NB4 (cell line): ENCODE data around the gene TPM4.

Experiments used
- POLR2A ChIP-seq: IDR thresholded peaks from 2 replicates; pipeline ENCODE4 v1.6.1; 2011; ENCODE audit warnings: mild to moderate bottlenecking; ENCODE audit not compliant: insufficient read length; ENCODE audit errors: extremely low read depth
- TF ChIP-seq, protein P1 (sequence below): IDR thresholded peaks from one replicate; pipeline ENCODE4 v1.5.1; 2012; ENCODE audit warnings: low read depth, low read length

DNA sequence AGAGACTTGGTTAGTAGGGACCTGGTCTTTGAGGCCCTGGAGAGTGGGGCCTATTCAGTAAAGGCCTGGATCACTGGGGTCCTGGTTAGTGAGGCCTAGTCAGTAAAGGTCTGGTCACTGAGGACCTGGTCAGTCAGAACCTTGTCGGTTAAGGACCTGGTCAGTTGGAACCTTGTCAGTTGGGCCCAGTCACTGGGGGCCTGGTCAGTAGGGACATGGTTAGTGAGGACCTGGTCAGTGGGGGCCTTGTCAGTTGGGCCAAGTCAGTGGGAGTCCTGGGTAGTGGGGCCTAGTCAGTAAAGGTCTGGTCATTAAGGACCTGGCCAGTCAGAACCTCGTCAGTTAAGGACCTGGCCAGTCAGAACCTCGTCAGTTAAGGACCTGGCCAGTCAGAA is 43.2 kb upstream of the TPM4 start:
- TF ChIP-seq, protein P1, sequence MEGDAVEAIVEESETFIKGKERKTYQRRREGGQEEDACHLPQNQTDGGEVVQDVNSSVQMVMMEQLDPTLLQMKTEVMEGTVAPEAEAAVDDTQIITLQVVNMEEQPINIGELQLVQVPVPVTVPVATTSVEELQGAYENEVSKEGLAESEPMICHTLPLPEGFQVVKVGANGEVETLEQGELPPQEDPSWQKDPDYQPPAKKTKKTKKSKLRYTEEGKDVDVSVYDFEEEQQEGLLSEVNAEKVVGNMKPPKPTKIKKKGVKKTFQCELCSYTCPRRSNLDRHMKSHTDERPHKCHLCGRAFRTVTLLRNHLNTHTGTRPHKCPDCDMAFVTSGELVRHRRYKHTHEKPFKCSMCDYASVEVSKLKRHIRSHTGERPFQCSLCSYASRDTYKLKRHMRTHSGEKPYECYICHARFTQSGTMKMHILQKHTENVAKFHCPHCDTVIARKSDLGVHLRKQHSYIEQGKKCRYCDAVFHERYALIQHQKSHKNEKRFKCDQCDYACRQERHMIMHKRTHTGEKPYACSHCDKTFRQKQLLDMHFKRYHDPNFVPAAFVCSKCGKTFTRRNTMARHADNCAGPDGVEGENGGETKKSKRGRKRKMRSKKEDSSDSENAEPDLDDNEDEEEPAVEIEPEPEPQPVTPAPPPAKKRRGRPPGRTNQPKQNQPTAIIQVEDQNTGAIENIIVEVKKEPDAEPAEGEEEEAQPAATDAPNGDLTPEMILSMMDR, result no peak
- TF ChIP-seq POLR2A, result no peak
